Measurements from ENCODE around the gene TBC1D22A. TPM values are rescaled to one million over a fixed set of nuclear protein-coding genes. Genes with fewer than 3 reads are reported as not detected.

Gene TBC1D22A
- total and polyA plus RNA-seq, 2 donors from 2014 or later: 24.6 to 39.4 TPM

GRCh38 chr22:47089796-47090460 lies 327.5 kb downstream of the TBC1D22A start:
- Histone ChIP-seq H3K27me3 (ENCODE audit: control insufficient read depth, insufficient read depth, low read length) (no peaks in the 10 kb centered on the region), H3K9me3 (ENCODE audit: control insufficient read depth in 2 of 3, insufficient read depth in 1 of 3, low read length in 3 of 3) (no peaks in the 10 kb centered on the region), H3K36me3 (ENCODE audit: control insufficient read depth in 2 of 3, insufficient read depth in 3 of 3, low read length in 3 of 3) (no peaks in the 10 kb centered on the region), H3K27ac (ENCODE audit: low read depth in 2 of 2, low read length in 2 of 2) (no peak overlapping the region), H3K4me3 (ENCODE audit: low read length in 3 of 3) (peak overlapping the region in 1 of 3 donors; percentile 41), H3K9ac (ENCODE audit: low read length in 3 of 3) (no peak overlapping the region), H3K4me1 (ENCODE audit: control insufficient read depth in 2 of 3, insufficient read depth in 2 of 3, low read depth in 1 of 3, low read length in 3 of 3) (peaks cover 0 to 6% (median 0%) of the 10 kb centered on the region in 3 donors)
- intact Hi-C loops (cut with DNase I): no loop called here
- FAIRE-seq (no peak), DNase-seq (no peak)
- TF ChIP-seq CTCF (IDR thresholded peaks at IDR 0.05; ENCODE audit: borderline replicate concordance, extremely low read depth, insufficient read depth): no peak

GRCh38 chr22:47090591-47091245 lies 328.3 kb downstream of the TBC1D22A start:
- H3K4me3 ChIP-seq (ENCODE audit: low read length in 3 of 3): peak overlapping the region; percentile 41 to 45 (median 44)
- FAIRE-seq: no peak

DNA sequence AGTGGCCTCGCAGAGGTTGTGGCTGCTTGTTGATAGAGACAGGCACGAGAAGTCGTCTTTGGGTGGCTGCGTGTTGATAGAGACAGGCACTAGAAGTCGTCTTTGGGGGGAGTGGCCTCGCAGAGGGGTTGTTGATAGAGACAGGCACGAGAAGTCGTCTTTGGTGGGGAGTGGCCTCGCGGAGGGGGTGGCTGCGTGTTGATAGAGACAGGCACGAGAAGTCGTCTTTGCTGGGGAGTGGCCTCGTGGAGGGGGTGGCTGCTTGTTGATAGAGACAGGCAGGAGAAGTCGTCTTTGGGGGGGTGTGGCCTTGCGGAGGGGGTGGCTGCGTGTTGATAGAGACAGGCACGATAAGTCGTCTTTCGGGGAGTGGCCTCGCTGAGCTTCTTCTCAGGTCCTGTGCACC lies 328.8 kb downstream of the TBC1D22A start:
- peak overlapping the region in 1 of 3 donors; percentile 19 for H3K9ac ChIP-seq (ENCODE audit: low read length in 3 of 3)
- H3K27ac ChIP-seq (ENCODE audit: low read depth in 2 of 2, low read length in 2 of 2): no peak overlapping the region
- intact Hi-C loops (cut with DNase I): no loop called here
- TF ChIP-seq CTCF (IDR thresholded peaks at IDR 0.05; ENCODE audit: borderline replicate concordance, extremely low read depth, insufficient read depth): no peak
- H3K4me1 ChIP-seq (ENCODE audit: control insufficient read depth in 2 of 3, insufficient read depth in 2 of 3, low read depth in 1 of 3, low read length in 3 of 3): peaks cover 0 to 6% (median 0%) of the 10 kb centered on the region in 3 donors
- no peaks in the 10 kb centered on the region for H3K27me3 ChIP-seq (ENCODE audit: control insufficient read depth, insufficient read depth, low read length)
- peak overlapping the region; percentile 41 to 45 (median 44) for H3K4me3 ChIP-seq (ENCODE audit: low read length in 3 of 3)
- H3K36me3 ChIP-seq (ENCODE audit: control insufficient read depth in 2 of 3, insufficient read depth in 3 of 3, low read length in 3 of 3): no peaks in the 10 kb centered on the region
- DNase-seq (peak in 1 of 5 donors; percentile 29), FAIRE-seq (no peak)
- H3K9me3 ChIP-seq (ENCODE audit: control insufficient read depth in 2 of 3, insufficient read depth in 1 of 3, low read length in 3 of 3): no peaks in the 10 kb centered on the region

More at GRCh38 chr22:47090591-47091245, 328.3 kb downstream of the TBC1D22A start:
- Histone ChIP-seq H3K27ac (ENCODE audit: low read depth in 2 of 2, low read length in 2 of 2) (no peak overlapping the region), H3K27me3 (ENCODE audit: control insufficient read depth, insufficient read depth, low read length) (no peaks in the 10 kb centered on the region), H3K9me3 (ENCODE audit: control insufficient read depth in 2 of 3, insufficient read depth in 1 of 3, low read length in 3 of 3) (no peaks in the 10 kb centered on the region), H3K9ac (ENCODE audit: low read length in 3 of 3) (peak overlapping the region in 1 of 3 donors; percentile 19), H3K4me1 (ENCODE audit: control insufficient read depth in 2 of 3, insufficient read depth in 2 of 3, low read depth in 1 of 3, low read length in 3 of 3) (peaks cover 0 to 6% (median 0%) of the 10 kb centered on the region in 3 donors), H3K36me3 (ENCODE audit: control insufficient read depth in 2 of 3, insufficient read depth in 3 of 3, low read length in 3 of 3) (no peaks in the 10 kb centered on the region)
- no peak for TF ChIP-seq CTCF (IDR thresholded peaks at IDR 0.05; ENCODE audit: borderline replicate concordance, extremely low read depth, insufficient read depth)
- intact Hi-C loops (cut with DNase I): no loop called here
- DNase-seq: peak in 4 of 5 donors; percentile 28 to 74 (median 52)
